GM12891 (cell line): ENCODE results near the gene AHI1.

Experiments
- POLR2A ChIP-seq: IDR thresholded peaks from 2 replicates; pipeline ENCODE4 v1.6.1; 2011; ENCODE audit warnings: low read depth, low read length, control low read depth
- POLR2AphosphoS5 ChIP-seq: IDR thresholded peaks from 2 replicates; pipeline ENCODE4 v1.6.1; 2011; ENCODE audit warnings: low read depth, low read length, control low read depth
- SPI1 ChIP-seq: IDR thresholded peaks from 2 replicates; pipeline ENCODE4 v1.6.1; 2011; ENCODE audit warnings: low read depth, low read length, control low read depth
- TAF1 ChIP-seq: IDR thresholded peaks from 2 replicates; pipeline ENCODE4 v1.6.1; 2011; ENCODE audit warnings: low read depth, low read length, control low read depth

DNA sequence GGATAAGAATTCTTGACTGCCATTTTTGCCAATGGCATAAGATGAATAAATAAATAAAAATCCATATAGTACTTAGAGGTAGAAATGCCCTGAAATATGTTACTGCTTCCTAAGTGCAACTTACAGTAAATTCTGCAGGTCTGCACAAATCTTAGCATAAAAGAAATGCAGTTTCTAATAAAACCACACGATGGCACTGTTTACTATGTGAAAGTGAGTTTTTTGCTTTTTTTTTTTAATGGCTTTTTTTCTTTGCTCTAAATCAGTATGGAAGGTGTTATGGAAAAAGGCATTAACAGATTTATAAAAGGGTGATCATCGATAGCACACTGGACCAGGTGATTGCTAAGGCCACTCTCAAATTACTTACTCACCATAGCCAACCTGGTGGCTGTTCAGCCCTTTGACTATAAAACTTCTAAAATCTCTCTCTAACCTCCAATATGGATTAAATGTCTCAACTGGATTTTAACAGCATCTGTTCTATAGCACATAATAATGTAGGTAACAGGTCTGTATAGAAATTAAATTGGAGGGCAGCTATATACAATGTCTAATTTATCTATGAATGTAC lies 45.8 kb downstream of the AHI1 start:
- TF ChIP-seq POLR2A (no peak), POLR2AphosphoS5 (no peak), TAF1 (no peak), SPI1 (no peak)
